ENCODE measurements around the gene CATSPER1.
A peak's percentile ranks its signal among the peaks of the same experiment; 100 is the strongest.

CATSPER1 gene

GRCh38 chr11:66002648-66003225 is 23.5 kb downstream of the CATSPER1 start:
- in situ Hi-C loops (cut with HindIII; ENCODE audit: low pct_unique_long_range_greater_than_20kb, low sequenced_read_pairs): no loop called here
- peak; percentile 77 to 91 for DNase-seq (ENCODE audit: low read depth in 1 of 2, low spot score in 1 of 2)

GRCh38 chr11:66001942-66002647 is 24.2 kb downstream of the CATSPER1 start, which contains the start of the genes BANF1 and EIF1AD:
TSS of gene BANF1 (plus strand) at chr11:66002503. CDS start at chr11:66003251, 748 bp downstream.
TSS of gene EIF1AD (minus strand) at chr11:66002157. CDS start at chr11:66000389, 1,768 bp downstream.
- DNase-seq (ENCODE audit: low read depth in 1 of 2, low spot score in 1 of 2): peak; percentile 85 to 99
- in situ Hi-C loops (cut with HindIII; ENCODE audit: low pct_unique_long_range_greater_than_20kb, low sequenced_read_pairs): no loop called here
- TF ChIP-seq JUND (IDR thresholded peaks at IDR 0.05; ENCODE audit: low read depth): no peak

More at GRCh38 chr11:66002648-66003225, 23.5 kb downstream of the CATSPER1 start:
- TF ChIP-seq JUND (IDR thresholded peaks at IDR 0.05; ENCODE audit: low read depth): no peak

GRCh38 chr11:65997286-65997685 is 29.0 kb downstream of the CATSPER1 start:
- DNase-seq (ENCODE audit: low read depth in 1 of 2, low spot score in 1 of 2): no peak
- TF ChIP-seq JUND (IDR thresholded peaks at IDR 0.05; ENCODE audit: low read depth): no peak
- in situ Hi-C loops (cut with HindIII; ENCODE audit: low pct_unique_long_range_greater_than_20kb, low sequenced_read_pairs): no loop called here

GRCh38 chr11:65992056-65992455 is 34.2 kb downstream of the CATSPER1 start:
- in situ Hi-C loops (cut with HindIII; ENCODE audit: low pct_unique_long_range_greater_than_20kb, low sequenced_read_pairs): no loop called here
- no peak for TF ChIP-seq JUND (IDR thresholded peaks at IDR 0.05; ENCODE audit: low read depth)
- DNase-seq (ENCODE audit: low read depth in 1 of 2, low spot score in 1 of 2): no peak

- TF ChIP-seq JUND (IDR thresholded peaks at IDR 0.05; ENCODE audit: low read depth): no peak
- in situ Hi-C loops (cut with HindIII; ENCODE audit: low pct_unique_long_range_greater_than_20kb, low sequenced_read_pairs): no loop called here
- DNase-seq (ENCODE audit: low read depth in 1 of 2, low spot score in 1 of 2): peak; percentile 91 to 98
These were observed 37.3 kb downstream of the CATSPER1 start for GRCh38 chr11:65988791-65989592.

GRCh38 chr11:65987336-65987735 is 38.9 kb downstream of the CATSPER1 start:
- DNase-seq (ENCODE audit: low read depth in 1 of 2, low spot score in 1 of 2): no peak
- no peak for TF ChIP-seq JUND (IDR thresholded peaks at IDR 0.05; ENCODE audit: low read depth)
- in situ Hi-C loops (cut with HindIII; ENCODE audit: low pct_unique_long_range_greater_than_20kb, low sequenced_read_pairs): no loop called here

GRCh38 chr11:65983589-65983987 is 42.7 kb downstream of the CATSPER1 start:
- no peak for TF ChIP-seq JUND (IDR thresholded peaks at IDR 0.05; ENCODE audit: low read depth)
- DNase-seq (ENCODE audit: low read depth in 1 of 2, low spot score in 1 of 2): no peak
- in situ Hi-C loops (cut with HindIII; ENCODE audit: low pct_unique_long_range_greater_than_20kb, low sequenced_read_pairs): no loop called here

- no peak for DNase-seq (ENCODE audit: low read depth in 1 of 2, low spot score in 1 of 2)
- TF ChIP-seq JUND (IDR thresholded peaks at IDR 0.05; ENCODE audit: low read depth): no peak
- in situ Hi-C loops (cut with HindIII; ENCODE audit: low pct_unique_long_range_greater_than_20kb, low sequenced_read_pairs): no loop called here
These were observed 43.3 kb downstream of the CATSPER1 start for GRCh38 chr11:65982824-65983588.

- no peak for DNase-seq (ENCODE audit: low read depth in 1 of 2, low spot score in 1 of 2)
- TF ChIP-seq JUND (IDR thresholded peaks at IDR 0.05; ENCODE audit: low read depth): no peak
- in situ Hi-C loops (cut with HindIII; ENCODE audit: low pct_unique_long_range_greater_than_20kb, low sequenced_read_pairs): no loop called here
These were observed 44.1 kb downstream of the CATSPER1 start for GRCh38 chr11:65981972-65982823.

- no peak for TF ChIP-seq JUND (IDR thresholded peaks at IDR 0.05; ENCODE audit: low read depth)
- no peak for DNase-seq (ENCODE audit: low read depth in 1 of 2, low spot score in 1 of 2)
- in situ Hi-C loops (cut with HindIII; ENCODE audit: low pct_unique_long_range_greater_than_20kb, low sequenced_read_pairs): no loop called here
These were observed 45.1 kb downstream of the CATSPER1 start for GRCh38 chr11:65981101-65981740.

GRCh38 chr11:65979261-65979759 is 47.0 kb downstream of the CATSPER1 start:
- in situ Hi-C loops (cut with HindIII; ENCODE audit: low pct_unique_long_range_greater_than_20kb, low sequenced_read_pairs): no loop called here
- no peak for DNase-seq (ENCODE audit: low read depth in 1 of 2, low spot score in 1 of 2)
- no peak for TF ChIP-seq JUND (IDR thresholded peaks at IDR 0.05; ENCODE audit: low read depth)

All from T47D (cell line).